GM12801 (cell line): ENCODE data around the gene EEF1AKMT4.

Experiments
- CTCF ChIP-seq: IDR thresholded peaks from one replicate; pipeline ENCODE4 v1.5.1; 2011; ENCODE audit warnings: control low read depth; ENCODE audit not compliant: insufficient read length; ENCODE audit errors: extremely low read depth

EEF1AKMT4 gene

GRCh38 chr3:184222521-184222920 is 27.0 kb upstream of the EEF1AKMT4 start:
- TF ChIP-seq CTCF = no peak

GRCh38 chr3:184223946-184224345 is 25.5 kb upstream of the EEF1AKMT4 start:
- no peak for TF ChIP-seq CTCF

GRCh38 chr3:184227481-184227935 is 22.0 kb upstream of the EEF1AKMT4 start:
- TF ChIP-seq CTCF = no peak

- TF ChIP-seq CTCF = no peak
Measured at GRCh38 chr3:184228376-184229137, 20.9 kb upstream of the EEF1AKMT4 start.

- no peak for TF ChIP-seq CTCF
Measured at GRCh38 chr3:184229394-184230080, 19.9 kb upstream of the EEF1AKMT4 start, which contains the start of gene VWA5B2. Gene VWA5B2 (plus strand): TSS chr3:184229585. CDS start chr3:184230529, 944 bp downstream.

GRCh38 chr3:184230081-184230602 is 19.3 kb upstream of the EEF1AKMT4 start:
- no peak for TF ChIP-seq CTCF
